ENCODE measurements around the gene BTG2.

The BTG2 gene

GRCh38 chr1:203346060-203346768, 40.9 kb downstream of the BTG2 start:
- DNase-seq = no peak

- no peak for DNase-seq
Measured at GRCh38 chr1:203346769-203347102, 41.4 kb downstream of the BTG2 start.

- no peak for DNase-seq
Measured at GRCh38 chr1:203349166-203349565, 43.8 kb downstream of the BTG2 start.

- no peak for DNase-seq
Measured at GRCh38 chr1:203349773-203350524, 44.6 kb downstream of the BTG2 start.

- DNase-seq = no peak
Measured at GRCh38 chr1:203351037-203351625, 45.8 kb downstream of the BTG2 start, which contains the start of gene FMOD. Gene FMOD (minus strand): TSS chr1:203351122. CDS start chr1:203348270, 2,852 bp downstream.

- DNase-seq = no peak
Measured at GRCh38 chr1:203353486-203353885, 48.2 kb downstream of the BTG2 start.

- DNase-seq = no peak
Measured at GRCh38 chr1:203354246-203354645, 48.9 kb downstream of the BTG2 start.

- DNase-seq = no peak
Measured at GRCh38 chr1:203359010-203359571, 53.8 kb downstream of the BTG2 start.
